GM21529 (cell line): Measurements from ENCODE around the gene DHX40.
"Not testable (repeated sequence)": the region's sequence is repeated elsewhere in the genome, so short reads cannot be mapped to it uniquely, and the experiment has no call there.

ENCODE experiments used
- ATAC-seq: cut with Tn5 transposase; IDR thresholded peaks from one replicate; pipeline ENCODE4 v1.9.1; 2021; ENCODE audit not compliant: unreplicated experiment

The DHX40 gene

DNA sequence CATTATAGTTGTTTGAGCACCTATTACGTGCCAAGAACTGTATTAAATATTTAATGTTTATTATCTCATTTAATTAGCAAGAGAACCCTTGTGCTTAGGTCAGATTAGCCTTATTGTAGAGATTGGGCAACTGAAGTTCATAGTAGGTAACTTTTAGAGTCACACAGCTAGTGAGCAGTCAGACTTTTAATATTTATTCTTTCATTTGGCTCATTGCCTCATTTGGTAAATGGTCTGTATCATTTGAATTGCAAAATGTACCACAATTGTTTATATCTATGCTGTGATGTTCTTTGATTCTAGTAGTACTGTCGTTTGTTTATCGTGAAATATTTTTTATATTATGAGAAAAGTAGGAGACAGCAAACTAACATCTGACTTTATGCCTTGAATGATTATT, 61.9 kb downstream of the DHX40 start:
- ATAC-seq: no peak

DNA sequence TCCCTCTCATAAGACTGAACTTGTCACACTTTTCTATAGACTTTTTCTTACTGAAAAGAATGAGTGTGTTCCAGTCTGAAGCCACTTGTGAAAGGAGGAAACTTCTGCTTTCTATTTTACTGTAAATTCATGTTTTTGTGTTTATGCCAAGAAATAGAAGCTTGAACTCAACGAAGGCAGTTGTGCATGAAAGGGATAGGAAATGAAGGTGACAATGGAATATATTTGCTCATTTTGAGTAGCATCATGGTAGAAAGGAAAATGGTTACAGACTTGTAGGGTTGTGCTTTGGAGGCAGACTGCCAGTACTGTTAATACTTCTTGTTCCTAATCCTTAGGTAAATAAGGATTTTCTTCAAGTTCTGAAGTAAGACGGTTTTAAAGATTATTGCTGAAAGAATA, 62.4 kb downstream of the DHX40 start:
- no peak for ATAC-seq

DNA sequence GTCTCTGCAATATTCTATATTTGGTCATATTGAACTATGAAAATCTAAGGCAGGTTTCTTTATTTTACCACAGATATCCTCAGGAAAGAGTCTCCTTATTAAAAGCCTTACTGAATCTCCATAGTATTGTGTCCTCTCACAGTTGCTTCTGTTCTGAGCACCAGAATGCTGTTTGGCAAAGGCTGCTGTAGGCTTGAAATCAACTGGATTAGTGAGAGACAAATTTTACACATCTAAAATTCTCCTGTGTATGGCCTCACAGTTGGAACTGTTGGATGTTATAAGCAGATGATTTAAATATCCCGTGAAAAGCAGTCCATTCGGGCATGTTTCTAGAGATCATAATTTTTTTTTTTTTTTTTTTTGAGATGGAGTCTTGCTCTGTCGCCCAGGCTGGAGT, 63.8 kb downstream of the DHX40 start:
- no peak for ATAC-seq

DNA sequence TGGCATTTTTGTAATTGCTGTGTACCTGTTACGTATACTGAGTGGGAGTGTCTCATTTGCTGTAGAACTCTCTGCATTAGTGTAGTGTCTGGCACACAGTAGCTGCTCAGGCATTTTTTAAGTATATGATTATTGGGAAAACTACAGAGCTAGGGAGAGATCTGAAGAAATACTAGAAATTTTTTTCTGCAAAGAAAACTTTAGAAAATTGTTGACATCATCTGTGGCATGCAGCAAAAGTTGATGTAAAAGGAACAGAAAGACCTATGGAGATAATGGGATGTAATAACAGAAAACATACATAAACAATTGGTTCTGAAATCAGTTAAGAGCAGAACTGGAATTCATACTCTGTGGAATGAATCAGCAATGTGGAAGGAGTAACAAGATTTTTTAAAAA, 65.9 kb downstream of the DHX40 start:
- ATAC-seq: no peak

DNA sequence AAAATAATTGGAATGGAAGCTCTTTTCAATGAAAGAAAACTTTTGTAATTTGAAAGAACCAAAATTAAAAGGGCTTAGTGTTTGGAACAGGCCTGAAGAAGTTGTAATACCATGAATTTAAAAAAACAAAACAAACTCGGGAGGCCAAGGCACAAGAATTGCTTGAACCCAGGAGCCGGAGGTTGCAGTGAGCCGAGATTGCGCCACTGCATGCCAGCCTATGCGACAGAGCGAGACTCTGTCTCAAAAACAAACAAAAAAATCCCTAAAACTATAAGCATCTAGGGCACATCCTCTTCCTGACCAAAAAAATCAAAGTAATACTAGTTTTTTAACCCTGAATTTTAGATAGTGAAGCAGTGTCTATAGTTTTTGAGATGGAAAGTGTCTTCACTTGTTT, 67.0 kb downstream of the DHX40 start:
- no peak for ATAC-seq

DNA sequence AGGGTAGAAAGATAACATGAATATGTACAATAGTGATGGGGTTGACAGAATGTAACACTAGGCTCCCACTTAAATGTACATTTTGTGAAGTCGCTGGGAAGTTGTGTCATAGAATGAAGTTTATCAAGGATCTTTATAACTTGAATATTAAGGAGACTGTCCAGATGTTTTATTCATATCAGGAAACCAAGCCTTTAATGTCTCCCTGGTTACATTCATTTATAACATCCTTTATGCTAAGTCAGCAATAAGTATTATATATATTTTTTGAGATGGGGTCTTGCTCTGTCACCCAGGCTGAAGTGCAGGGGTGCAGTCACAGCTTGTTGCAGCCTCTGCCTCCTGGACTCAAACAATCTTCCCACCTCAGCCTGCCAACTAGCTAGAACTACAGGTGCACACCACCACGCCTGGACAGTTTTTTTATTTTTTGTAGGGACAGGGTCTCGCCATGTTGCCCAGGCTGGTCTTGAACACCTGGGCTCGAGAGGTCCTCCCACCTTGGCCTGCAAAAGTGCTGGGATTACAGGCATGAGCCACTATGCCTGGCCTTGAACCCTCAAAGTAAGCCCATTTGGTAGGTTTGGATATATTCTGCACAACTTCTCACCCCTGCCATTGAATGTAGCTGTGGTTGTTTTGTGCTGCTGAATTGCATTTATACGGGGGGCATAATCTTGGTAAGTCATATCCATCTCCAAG, 68.4 kb downstream of the DHX40 start:
- no peak for ATAC-seq

DNA sequence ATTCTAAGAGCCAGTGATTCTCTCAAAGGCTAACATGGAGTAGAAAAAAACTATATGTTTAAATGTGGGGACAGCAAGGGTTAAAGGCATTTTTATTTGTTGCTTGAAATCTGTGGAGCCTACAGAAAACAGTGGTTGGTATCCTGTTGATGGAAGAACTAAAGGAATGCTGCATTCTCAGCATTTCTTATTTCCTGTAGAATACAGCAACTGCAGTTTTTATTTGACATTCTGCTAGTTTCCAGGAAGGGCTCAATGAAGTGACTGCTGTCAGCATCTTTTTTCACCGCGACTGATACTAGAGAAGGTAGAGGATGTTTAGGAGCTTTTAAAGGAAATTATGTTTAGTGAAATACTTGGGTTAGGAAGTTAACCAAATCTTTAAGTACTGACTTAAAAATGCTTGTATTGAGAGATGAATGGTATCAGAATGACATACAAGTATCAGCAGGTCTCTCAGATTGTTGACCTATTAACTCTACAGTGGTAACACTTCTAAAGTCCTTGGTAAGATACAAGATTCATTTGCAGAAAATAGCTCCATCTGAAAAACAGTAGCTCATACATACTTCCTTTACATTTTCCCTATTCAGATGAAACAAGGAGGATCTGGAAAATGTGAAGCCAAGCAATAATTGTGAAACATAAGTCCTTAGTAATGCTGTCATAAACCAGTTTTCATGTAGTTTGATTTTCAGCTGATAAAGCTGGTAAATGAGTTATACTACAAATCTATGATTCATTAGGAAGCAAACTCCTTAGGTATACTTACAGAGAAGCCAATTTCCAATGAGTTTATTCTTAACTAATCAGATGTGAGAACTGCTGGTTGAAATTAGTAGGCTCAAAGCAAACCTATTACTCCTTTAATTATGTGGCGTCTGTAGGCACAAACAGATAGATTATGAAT, 69.5 kb downstream of the DHX40 start:
- ATAC-seq: no peak

DNA sequence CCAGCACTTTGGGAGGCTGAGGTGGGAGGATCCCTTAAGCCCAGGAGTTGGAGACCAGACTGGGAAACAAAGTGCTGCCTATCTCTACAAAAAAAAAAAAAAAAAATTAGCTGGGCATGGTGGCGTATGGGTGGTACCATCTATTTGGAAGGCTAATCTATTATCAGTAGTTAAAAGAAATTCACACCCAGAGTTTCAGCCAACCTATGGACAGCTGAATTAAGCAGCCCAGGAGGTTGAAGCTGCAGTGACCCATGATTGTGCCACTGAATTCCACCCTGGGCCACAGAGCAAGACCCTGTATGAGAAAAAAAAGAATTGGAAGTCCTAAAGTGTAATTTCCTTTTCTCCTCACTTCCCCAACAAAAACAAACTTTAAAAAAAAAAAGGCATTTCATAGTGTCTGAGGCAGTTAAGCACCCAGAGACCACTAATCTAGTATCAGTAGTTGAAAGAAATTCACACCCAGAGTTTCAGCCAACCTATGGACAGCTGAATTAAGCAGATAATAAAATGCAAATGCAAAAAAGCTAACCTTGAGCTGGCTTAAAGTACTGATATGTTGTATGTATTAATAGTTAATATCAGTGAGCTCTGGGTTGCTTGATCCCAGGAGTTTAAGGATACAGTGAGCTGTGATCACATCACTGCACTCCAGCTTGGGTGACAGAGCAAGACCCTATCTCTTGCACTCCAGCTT, 72.4 kb downstream of the DHX40 start:
- ATAC-seq: no peak

DNA sequence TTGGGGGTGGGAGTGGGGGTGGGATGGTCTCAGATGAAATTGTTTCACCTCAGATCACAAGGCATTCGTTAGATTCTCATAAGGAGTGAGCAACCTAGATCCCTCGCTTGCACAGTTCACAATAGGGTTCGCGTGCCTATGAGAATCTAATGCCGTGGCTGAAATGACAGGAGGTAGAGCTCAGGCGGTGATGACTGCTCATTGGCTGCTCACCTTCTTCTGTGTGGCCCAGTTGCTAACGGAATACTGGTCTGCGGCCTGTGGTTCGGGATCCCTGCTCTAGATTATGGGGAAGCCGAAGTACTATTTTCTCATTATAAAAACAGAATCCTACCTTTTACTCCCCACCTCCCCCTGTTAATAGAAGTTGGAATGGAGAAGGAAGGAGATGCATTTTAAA, 73.1 kb downstream of the DHX40 start:
- ATAC-seq: no peak

DNA sequence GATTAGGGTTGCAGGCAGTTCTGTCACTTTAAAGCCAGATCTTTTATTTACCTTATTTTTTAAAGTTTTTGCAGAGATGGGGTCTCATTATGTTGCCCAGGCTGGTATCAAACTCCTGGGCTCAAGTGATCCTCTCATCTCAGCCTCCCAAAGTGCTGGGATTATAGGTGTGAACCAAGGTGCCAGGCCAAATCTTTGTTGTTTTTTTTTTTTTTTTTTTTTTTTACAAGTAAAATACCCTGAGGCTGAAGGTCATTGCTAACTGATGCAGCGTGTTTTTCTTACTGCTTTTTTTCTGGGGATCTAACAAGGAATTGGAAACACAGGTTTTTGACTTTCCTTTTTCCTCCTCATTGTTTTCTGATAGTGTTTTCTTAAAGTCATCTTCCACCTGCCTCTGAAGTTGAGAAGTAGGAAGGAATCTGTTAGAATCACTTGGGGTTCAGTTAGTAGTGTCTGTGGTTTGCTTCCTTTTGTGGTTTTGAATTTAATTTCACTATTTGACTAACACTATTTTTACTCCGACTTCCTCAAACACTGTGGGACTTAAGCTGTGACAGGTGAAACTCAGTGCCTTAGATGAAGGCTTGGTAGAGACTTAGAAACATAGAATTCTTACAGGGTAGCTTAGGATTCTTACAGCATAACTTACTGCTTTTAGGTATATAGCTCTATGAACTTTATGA, 76.5 kb downstream of the DHX40 start:
- peak; percentile 93 for ATAC-seq

DNA sequence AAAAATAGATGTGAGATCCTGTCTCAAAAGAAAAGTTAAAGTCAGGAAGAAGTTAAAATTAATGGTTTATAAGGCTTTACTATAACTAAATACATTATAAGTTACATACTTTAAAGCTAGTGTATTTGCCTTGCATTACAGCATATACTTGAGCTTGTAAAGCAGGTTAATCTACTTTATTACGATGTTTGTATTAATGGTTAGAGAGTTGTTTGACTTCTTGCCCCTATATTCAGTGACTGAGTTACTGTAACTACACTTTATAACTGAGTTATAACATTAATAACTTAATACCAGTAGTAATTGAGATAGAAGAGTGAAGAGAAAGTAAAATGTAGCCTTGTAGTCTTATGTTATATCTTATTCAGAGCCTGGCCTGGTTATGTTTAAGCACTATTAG, 77.2 kb downstream of the DHX40 start:
- ATAC-seq: no peak

DNA sequence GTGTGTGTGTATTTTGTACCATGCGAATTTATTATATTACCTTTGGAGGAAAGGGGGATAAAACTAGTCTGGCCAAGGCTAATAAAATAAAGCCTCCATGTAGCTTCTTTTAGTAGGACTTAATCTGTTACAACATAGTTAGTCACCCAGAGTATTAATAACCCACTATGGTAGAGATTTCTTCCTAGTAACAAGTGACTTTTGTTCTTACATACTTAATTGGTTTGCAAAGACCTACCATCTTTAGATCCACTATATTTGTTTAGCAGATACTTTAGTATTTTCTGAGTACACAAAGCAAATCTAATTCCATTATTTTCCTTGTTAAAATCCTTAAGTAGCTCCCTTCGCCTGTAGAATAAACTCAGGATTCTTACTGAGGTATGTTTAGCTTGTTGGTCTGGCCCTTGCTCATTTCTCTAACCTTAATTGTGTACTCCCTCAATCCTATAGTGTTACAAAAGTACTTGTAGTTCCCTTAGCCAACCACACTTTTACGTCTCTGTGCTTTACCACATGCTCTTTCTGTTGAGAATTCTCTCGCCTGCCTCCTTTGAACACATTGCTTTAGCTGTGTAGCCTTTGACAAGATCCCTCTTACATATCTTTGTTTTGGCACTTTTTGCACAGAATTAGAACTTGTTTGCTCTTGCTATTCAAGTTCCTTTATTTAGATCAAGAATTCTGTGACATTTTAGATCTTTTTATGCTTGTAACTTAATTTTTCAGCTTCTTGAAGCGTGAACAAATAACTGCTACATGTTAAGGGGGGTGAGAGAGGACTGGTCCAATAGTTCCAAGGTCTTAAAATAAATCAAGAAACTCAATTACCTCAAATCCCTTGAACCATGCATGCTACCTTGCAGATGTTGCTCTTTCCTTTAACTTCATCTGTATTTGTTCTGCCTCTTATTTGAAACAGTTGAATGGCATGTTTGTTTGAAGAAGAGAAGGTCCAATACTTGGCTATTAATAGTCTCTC, 78.0 kb downstream of the DHX40 start:
- ATAC-seq: no peak

DNA sequence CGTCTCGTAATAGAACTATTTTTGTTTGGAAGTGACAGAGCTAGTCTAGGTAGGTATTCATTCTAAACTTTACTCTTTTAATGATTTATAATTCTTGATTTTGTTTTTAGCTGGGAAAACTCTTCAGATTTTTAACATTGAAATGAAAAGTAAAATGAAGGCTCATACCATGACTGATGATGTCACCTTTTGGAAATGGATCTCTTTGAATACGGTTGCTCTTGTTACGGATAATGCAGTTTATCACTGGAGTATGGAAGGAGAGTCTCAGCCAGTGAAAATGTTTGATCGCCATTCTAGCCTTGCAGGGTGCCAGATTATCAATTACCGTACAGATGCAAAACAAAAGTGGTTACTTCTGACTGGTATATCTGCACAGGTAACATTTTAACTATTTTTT, 81.9 kb downstream of the DHX40 start:
- ATAC-seq: no peak

DNA sequence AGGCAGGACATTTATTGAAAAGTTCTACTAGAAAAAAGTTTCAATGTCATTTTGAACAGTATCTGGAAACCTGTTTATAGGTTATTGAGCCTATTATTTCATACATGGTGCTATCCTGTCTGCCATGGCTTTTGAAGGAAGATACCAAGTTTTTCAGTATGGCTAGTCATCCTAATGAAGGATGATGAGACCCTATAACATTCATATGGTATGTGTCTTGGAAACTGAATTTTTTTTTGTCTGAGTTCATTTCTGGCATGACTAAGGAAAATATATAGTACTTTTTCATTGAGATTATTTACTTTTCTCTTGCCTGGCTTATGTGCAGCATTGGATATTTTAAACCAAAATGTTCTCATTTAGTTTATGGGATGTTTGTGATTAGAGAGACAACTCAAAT, 84.5 kb downstream of the DHX40 start:
- ATAC-seq: no peak

DNA sequence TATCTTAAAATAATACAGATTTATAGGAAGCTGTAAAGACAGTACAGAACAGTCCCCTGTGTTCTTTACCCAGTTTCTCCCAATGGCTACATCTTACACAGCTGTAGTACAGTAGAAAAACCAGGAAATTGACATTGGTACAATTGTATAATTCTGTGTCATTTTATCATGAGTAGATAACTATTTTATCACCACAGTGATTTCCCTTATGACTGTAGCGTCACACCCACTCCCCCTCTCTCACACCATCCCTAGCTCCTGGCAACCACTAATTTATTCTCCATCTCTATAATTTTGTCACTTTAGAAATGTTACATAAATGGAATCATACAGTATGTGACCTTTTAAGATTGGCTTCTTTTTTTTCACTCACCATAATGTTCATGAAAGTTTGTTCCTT, 85.2 kb downstream of the DHX40 start:
- ATAC-seq: no peak

DNA sequence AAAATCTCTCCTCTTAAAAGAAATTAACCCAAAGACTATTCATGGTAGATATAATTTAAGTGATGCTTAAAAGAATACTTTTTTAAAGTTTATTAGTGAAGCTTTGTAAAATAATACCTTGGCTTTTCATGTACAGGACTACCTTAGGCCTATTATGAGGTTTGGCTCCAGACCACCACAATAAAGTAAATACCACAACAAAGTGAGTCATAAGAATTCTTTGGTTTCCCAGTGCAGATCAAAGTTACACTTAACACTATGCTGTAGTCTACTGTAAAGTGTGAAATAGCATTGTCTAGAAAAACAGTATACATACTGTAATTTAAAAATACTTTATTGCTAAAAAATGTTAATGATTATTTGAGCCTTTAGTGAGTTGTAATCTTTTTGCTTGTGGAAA, 85.9 kb downstream of the DHX40 start:
- ATAC-seq: no peak

DNA sequence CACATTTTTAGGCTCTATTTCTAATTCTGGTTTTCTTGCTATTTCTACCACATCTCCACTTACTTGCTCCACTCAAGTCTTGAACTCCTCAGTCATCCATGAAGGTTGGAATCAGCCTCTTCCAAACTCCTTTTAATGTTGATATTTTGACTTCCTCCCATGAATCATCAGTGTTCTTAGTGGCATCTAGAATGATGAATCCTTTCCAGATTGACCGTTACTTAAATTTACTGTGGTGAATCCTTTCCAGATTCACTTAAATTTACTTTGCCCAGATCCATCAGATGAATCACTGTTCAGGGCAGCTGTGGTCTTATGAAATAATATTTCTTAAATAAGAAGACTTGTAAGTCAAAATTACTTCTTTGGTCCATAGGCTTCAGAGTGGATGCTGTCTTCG, 86.7 kb downstream of the DHX40 start:
- ATAC-seq: no peak

DNA sequence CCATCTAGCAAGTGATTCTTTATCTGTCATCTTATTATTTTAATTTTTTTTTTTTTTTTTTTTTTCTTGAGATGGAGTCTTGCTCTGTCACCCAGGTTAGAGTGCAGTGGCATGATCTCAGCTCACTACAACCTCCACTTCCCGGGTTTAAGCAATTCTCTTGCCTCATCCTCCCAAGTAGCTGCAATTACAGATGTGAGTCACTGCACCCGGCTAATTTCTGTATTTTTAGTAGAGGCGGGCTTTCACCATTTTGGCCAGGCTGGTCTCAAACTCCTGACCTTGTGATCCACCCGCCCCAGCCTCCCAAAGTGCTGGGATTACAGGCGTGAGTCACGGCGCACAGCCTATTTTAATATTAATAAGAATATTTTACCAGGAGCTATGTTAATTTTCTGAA, 91.2 kb downstream of the DHX40 start:
- not testable (repeated sequence) for ATAC-seq
